Measurements from ENCODE around the gene RIMS4.

The RIMS4 gene

GRCh38 chr20:44841955-44842354 is 31.6 kb upstream of the RIMS4 start:
- Histone ChIP-seq H3K9me3 (ENCODE audit: insufficient read depth, low read length, severe bottlenecking) (no peaks in the 10 kb centered on the region), H3K27me3 (ENCODE audit: insufficient read depth, low read length, poor library complexity) (peaks cover 11% of the 10 kb centered on the region), H3K9ac (ENCODE audit: low read depth, low read length) (no peak overlapping the region), H3K4me1 (ENCODE audit: insufficient read depth, low read length) (no peaks in the 10 kb centered on the region), H3K4me2 (ENCODE audit: insufficient read depth, low read length) (no peak overlapping the region), H3K4me3 (ENCODE audit: low read depth in 1 of 2, low read length in 2 of 2) (no peak overlapping the region), H3K27ac (ENCODE audit: low read length) (no peak overlapping the region), H3K79me2 (ENCODE audit: insufficient read depth, low read length) (no peaks in the 10 kb centered on the region), H2AFZ (ENCODE audit: low read depth, low read length) (no peak overlapping the region), H4K20me1 (ENCODE audit: insufficient read depth, low read length) (0 out of 2 replicates have a peak, but pooled peaks cover 3% of the 10 kb centered on the region), H3K36me3 (ENCODE audit: insufficient read depth, low read length) (no peaks in the 10 kb centered on the region)
- DNase-seq (no peak), ATAC-seq (ENCODE audit: insufficient read depth, low read depth) (no peak)
- no peak for TF ChIP-seq CTCF (IDR thresholded peaks at IDR 0.05; ENCODE audit: borderline replicate concordance, extremely low read depth, low read length, poor library complexity, severe bottlenecking)
- no peak for TF ChIP-seq EZH2 (IDR thresholded peaks at IDR 0.05; ENCODE audit: borderline replicate concordance, low read depth, low read length, severe bottlenecking)

- Histone ChIP-seq H3K27me3 (ENCODE audit: insufficient read depth, low read length, poor library complexity) (peaks cover 17% of the 10 kb centered on the region), H3K36me3 (ENCODE audit: insufficient read depth, low read length) (no peaks in the 10 kb centered on the region), H3K27ac (ENCODE audit: low read length) (no peak overlapping the region), H2AFZ (ENCODE audit: low read depth, low read length) (no peak overlapping the region), H3K4me3 (ENCODE audit: low read depth in 1 of 2, low read length in 2 of 2) (no peak overlapping the region), H3K4me1 (ENCODE audit: insufficient read depth, low read length) (no peaks in the 10 kb centered on the region), H3K4me2 (ENCODE audit: insufficient read depth, low read length) (no peak overlapping the region), H3K9me3 (ENCODE audit: insufficient read depth, low read length, severe bottlenecking) (no peaks in the 10 kb centered on the region), H4K20me1 (ENCODE audit: insufficient read depth, low read length) (0 out of 2 replicates have a peak, but pooled peaks cover 3% of the 10 kb centered on the region), H3K9ac (ENCODE audit: low read depth, low read length) (no peak overlapping the region), H3K79me2 (ENCODE audit: insufficient read depth, low read length) (no peaks in the 10 kb centered on the region)
- TF ChIP-seq CTCF (IDR thresholded peaks at IDR 0.05; ENCODE audit: borderline replicate concordance, extremely low read depth, low read length, poor library complexity, severe bottlenecking): no peak
- TF ChIP-seq EZH2 (IDR thresholded peaks at IDR 0.05; ENCODE audit: borderline replicate concordance, low read depth, low read length, severe bottlenecking): no peak
- no peak for DNase-seq
- ATAC-seq (ENCODE audit: insufficient read depth, low read depth): no peak
These were observed 30.5 kb upstream of the RIMS4 start for GRCh38 chr20:44840826-44841225.

GRCh38 chr20:44839481-44839880 is 29.1 kb upstream of the RIMS4 start:
- TF ChIP-seq CTCF (IDR thresholded peaks at IDR 0.05; ENCODE audit: borderline replicate concordance, extremely low read depth, low read length, poor library complexity, severe bottlenecking) (no peak), EZH2 (IDR thresholded peaks at IDR 0.05; ENCODE audit: borderline replicate concordance, low read depth, low read length, severe bottlenecking) (no peak)
- no peak for DNase-seq
- no peaks in the 10 kb centered on the region for H3K9me3 ChIP-seq (ENCODE audit: insufficient read depth, low read length, severe bottlenecking)
- no peaks in the 10 kb centered on the region for H3K36me3 ChIP-seq (ENCODE audit: insufficient read depth, low read length)
- no peak for ATAC-seq (ENCODE audit: insufficient read depth, low read depth)
- no peaks in the 10 kb centered on the region for H3K79me2 ChIP-seq (ENCODE audit: insufficient read depth, low read length)
- no peak overlapping the region for H3K9ac ChIP-seq (ENCODE audit: low read depth, low read length)
- no peak overlapping the region for H2AFZ ChIP-seq (ENCODE audit: low read depth, low read length)
- H3K4me1 ChIP-seq (ENCODE audit: insufficient read depth, low read length): no peaks in the 10 kb centered on the region
- H3K4me2 ChIP-seq (ENCODE audit: insufficient read depth, low read length): no peak overlapping the region
- 0 out of 2 replicates have a peak, but pooled peaks cover 3% of the 10 kb centered on the region for H4K20me1 ChIP-seq (ENCODE audit: insufficient read depth, low read length)
- H3K4me3 ChIP-seq (ENCODE audit: low read depth in 1 of 2, low read length in 2 of 2): no peak overlapping the region
- H3K27me3 ChIP-seq (ENCODE audit: insufficient read depth, low read length, poor library complexity): peaks cover 19% of the 10 kb centered on the region
- H3K27ac ChIP-seq (ENCODE audit: low read length): no peak overlapping the region

GRCh38 chr20:44838521-44838920 is 28.2 kb upstream of the RIMS4 start:
- Histone ChIP-seq H3K4me2 (ENCODE audit: insufficient read depth, low read length) (no peak overlapping the region), H3K4me3 (ENCODE audit: low read depth in 1 of 2, low read length in 2 of 2) (no peak overlapping the region), H3K4me1 (ENCODE audit: insufficient read depth, low read length) (no peaks in the 10 kb centered on the region), H3K9me3 (ENCODE audit: insufficient read depth, low read length, severe bottlenecking) (no peaks in the 10 kb centered on the region), H2AFZ (ENCODE audit: low read depth, low read length) (no peak overlapping the region), H3K36me3 (ENCODE audit: insufficient read depth, low read length) (no peaks in the 10 kb centered on the region), H3K9ac (ENCODE audit: low read depth, low read length) (no peak overlapping the region), H3K27ac (ENCODE audit: low read length) (no peak overlapping the region), H3K27me3 (ENCODE audit: insufficient read depth, low read length, poor library complexity) (peaks cover 20% of the 10 kb centered on the region), H3K79me2 (ENCODE audit: insufficient read depth, low read length) (no peaks in the 10 kb centered on the region), H4K20me1 (ENCODE audit: insufficient read depth, low read length) (0 out of 2 replicates have a peak, but pooled peaks cover 3% of the 10 kb centered on the region)
- ATAC-seq (ENCODE audit: insufficient read depth, low read depth): no peak
- no peak for DNase-seq
- TF ChIP-seq CTCF (IDR thresholded peaks at IDR 0.05; ENCODE audit: borderline replicate concordance, extremely low read depth, low read length, poor library complexity, severe bottlenecking) (no peak), EZH2 (IDR thresholded peaks at IDR 0.05; ENCODE audit: borderline replicate concordance, low read depth, low read length, severe bottlenecking) (no peak)

All from DND-41 (cell line).